DMS53 treated with DMSO at 0.1 percent for 48 hours (cell line): Measurements from ENCODE around the gene RNF26.

Experiments used
- DNase-seq: peaks from one replicate; lab custom pipeline; 2025; ENCODE audit not compliant: unreplicated experiment; lab: John Stamatoyannopoulos, UW

RNF26 gene

GRCh38 chr11:119335655-119336543, 1.6 kb downstream of the RNF26 start:
- no peak for DNase-seq

DNA sequence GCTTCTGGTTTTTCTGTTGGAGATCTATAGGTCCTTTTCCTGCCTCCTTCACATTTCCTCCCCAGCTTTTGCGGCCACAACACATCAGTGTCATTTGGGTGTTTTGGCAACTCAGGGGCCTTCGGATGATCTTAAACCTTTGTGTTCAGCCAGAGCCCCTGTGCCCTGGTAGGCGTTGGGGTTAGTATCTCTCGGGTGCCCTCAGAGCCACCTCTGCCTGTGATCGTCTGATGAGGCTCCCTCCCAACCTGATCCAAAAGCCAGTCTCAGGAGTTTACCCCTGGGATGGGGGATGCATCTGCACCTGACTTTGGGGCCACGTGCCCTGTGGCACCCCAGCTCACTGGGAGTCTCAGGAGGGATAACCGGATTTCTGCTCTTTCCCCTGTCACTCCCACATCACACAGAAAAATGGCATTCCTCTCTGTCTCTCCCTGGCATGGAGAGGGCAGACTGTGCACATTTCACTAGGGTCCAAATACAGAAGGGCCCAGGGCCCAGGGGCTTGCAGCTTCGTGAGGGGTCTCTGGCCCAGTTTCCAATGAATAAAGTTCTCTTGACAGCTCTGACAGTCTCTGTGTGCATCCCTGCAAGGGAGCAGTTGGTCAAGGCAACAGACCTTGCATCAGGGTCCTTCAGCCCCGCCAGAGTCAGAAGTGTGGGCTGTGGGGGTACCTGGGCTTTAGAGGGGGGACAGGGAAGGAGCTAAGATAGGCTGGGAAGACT, 2.6 kb downstream of the RNF26 start:
- no peak for DNase-seq

DNA sequence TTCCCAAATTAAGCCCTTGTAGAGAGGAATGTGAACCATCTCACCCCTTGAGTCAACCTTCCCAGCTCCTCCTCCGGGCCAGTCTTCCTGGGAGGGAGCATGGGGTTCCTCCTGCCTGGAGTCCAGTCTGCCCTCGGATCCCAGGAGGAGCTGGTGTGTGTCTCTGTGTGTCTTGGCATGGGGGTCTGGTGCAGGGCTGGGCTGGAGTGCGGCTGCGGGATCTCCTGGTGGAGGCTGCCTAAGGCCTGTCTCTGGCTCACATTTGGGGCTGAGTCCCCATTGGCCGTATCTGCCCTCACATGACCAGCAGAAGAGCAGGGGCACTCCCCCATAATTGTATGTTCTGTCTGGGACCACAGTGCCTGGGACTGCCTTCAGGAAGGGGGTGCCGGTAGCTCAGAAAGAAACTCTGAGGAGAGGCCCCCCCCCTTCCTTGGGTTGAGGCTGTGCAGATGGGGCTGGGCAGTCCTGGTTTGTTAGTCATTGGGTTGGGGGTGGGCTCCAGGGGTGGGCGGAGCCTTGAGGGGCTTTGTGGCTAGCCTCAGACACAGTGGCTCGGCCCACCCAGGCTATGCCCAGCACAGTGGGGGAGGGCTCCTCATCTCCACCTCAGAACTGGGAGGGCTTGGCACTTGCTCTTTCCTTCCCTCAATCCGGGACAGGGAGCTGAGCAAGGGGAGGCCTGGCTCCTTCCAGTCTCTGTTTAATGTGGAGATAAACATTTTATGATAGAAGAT, 3.4 kb downstream of the RNF26 start:
- no peak for DNase-seq

DNA sequence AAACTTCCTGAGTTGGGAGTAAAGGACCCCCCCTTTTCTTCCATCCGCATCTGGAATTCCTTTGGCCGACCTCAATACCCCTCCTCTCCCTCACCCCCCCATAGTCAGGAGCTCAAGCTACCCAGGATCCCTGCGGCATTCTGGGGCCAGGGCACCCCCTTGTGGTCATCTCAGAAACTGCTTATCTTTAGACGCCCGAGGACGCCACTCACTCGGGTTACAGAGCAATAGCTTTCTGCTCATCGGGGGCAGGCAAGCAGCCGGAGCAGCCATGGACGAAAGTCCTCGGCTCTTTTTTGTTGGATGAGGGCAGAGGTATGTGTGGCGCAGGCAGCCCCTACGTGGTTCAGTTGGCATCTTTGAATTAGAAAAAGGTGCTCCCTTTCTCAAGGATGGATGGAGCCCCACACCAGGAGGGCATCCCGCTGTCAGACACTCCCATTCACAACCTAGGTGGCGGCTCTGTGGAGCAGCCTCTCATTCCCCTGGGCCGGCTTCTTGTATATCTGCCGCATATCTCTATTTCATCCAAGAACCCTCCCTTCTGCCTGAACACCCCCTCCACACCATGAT, 4.1 kb downstream of the RNF26 start:
- peak; percentile 63 for DNase-seq

DNA sequence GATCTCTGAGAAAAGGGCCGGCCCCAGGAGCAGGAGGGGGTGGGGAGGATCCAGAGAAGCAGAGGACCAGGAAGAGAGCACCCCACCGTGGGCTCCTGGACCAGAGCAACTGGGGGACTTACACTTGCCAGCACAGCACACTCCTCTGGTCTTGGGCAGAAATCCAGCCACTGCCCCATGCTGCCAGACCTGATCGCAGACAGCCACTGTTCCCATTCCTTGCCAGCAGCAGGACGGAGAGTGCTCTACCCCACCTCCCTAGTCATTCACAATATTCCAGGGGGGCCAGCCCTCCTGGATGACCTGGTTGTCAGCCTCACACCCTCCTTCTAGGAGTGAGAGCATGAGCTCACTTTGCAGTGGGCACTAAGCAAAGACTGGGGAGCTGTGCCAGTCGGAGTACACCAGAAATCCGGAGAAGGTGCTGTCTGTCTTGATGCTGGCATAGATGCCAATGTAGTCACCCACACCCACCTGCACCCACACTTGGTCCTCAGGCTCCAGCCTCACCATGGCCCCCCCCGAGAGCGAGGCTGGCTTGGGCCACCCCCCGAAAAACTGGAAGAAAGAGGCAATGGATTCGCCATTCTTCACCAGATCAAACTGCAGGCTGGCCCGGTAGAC, 4.8 kb downstream of the RNF26 start:
- no peak for DNase-seq

GRCh38 chr11:119339589-119340334, 5.4 kb downstream of the RNF26 start:
- DNase-seq, result no peak

- no peak for DNase-seq
Measured at GRCh38 chr11:119340335-119341221, 6.3 kb downstream of the RNF26 start, which contains the start of gene C1QTNF5. C1QTNF5 (minus strand) TSS chr11:119340883; CDS start chr11:119340397, 486 bp downstream.

GRCh38 chr11:119341222-119342022, 7.1 kb downstream of the RNF26 start:
- no peak for DNase-seq

- DNase-seq, result no peak
Measured at GRCh38 chr11:119342023-119342300, 7.6 kb downstream of the RNF26 start.

GRCh38 chr11:119342362-119343130, 8.2 kb downstream of the RNF26 start:
- no peak for DNase-seq

GRCh38 chr11:119343726-119344125, 9.4 kb downstream of the RNF26 start:
- no peak for DNase-seq

DNA sequence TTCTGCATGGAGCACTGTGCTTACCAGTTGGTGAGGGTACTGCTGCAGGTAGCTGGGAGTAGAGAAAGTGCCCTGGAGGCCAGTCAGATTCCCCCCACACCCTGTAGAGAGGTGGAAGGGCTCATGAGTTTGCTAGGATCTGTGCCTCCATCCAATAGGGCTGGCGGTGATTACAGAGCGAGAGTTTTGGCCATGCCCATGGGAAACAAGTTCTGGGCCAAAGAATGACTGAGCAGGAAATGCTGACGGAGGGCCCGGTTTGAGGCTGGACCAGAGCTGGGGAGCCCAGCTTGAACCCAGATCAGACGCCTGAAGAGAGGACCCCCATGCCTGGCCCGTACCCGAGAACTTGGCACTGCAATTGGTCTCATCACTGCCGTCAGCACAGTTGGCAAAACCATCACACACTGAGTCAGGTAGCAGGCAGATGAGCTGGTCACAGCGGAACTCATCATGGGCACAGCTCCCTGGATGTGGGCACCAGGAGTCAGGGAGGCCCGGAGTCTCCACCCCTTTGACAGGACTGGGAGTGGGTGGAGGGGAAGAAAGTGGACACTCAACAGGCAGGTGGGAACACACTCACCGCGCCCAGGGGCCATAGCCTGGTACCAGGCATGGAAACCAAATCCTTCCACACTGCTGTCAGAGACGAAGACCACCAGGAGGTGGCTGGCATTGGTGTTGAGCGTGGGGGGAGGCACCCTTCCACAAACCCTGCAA, 10.1 kb downstream of the RNF26 start:
- no peak for DNase-seq

DNA sequence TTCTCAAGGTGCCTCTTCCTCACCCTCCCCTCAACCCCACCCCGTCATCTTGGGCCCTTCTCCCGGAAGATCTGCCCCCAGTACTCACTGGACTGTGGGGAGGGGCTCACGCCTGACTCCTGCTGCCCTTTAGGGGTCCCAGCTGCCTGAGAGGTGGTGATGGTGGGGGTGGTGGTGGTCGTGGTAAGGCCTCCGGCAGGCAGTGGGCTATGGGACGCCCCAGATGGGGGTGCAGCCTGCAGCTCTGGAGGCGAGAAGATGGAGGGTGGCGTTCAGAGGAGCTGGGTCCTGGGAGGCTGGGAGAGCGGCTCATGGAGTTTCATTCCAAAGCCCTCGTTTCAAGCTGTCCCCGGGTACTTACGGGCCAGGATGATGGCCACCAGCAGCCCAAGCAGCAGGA, 11.4 kb downstream of the RNF26 start:
- DNase-seq, result no peak

- no peak for DNase-seq
Measured at GRCh38 chr11:119346605-119347004, 12.3 kb downstream of the RNF26 start, which contains the start of gene MFRP. MFRP (minus strand) TSS chr11:119346705; CDS start chr11:119346513, 192 bp downstream.

- no peak for DNase-seq
Measured at GRCh38 chr11:119347242-119347641, 12.9 kb downstream of the RNF26 start.

GRCh38 chr11:119347940-119348605, 13.7 kb downstream of the RNF26 start:
- DNase-seq, result no peak
